Keratinocyte (primary cell): ENCODE data around the gene EEPD1. TPM values are rescaled to one million over a fixed set of nuclear protein-coding genes. Genes with fewer than 3 reads are reported as not detected.

Experiments used
- DNase-seq: peaks from one replicate; pipeline ENCODE4 v3.0.0-alpha.2; 2011; ENCODE audit warnings: low read depth, missing footprints, low spot score
- FAIRE-seq: peaks from 2 replicates; lab custom pipeline; 2011; peaks lifted over from hg19 to GRCh38; lab: Jason Lieb, UNC
- H2AFZ ChIP-seq: 2 replicates; pipeline ENCODE4 v1.6.0; 2012; ENCODE audit warnings: low read length, control low read depth, inconsistent platforms; ENCODE audit not compliant: control insufficient read depth
- H3K27ac ChIP-seq: 2 replicates; pipeline ENCODE4 v1.5.1; 2011; ENCODE audit warnings: low read length; ENCODE audit not compliant: control insufficient read depth, insufficient read depth
- H3K27me3 ChIP-seq: 3 replicates; pipeline ENCODE4 v1.6.0; 2011; ENCODE audit warnings: low read length; ENCODE audit not compliant: control insufficient read depth, insufficient read depth; ENCODE audit errors: extremely low read depth
- H3K36me3 ChIP-seq, 2 experiments: 2 replicates in 1 of 2; 3 replicates in 1 of 2; pipeline ENCODE4 v1.5.1; 2011; ENCODE audit warnings: low read length in 2 of 2, mild to moderate bottlenecking in 1 of 2; ENCODE audit not compliant: control insufficient read depth in 2 of 2, insufficient read depth in 2 of 2; ENCODE audit errors: extremely low read depth in 1 of 2
- H3K4me1 ChIP-seq: 3 replicates; pipeline ENCODE4 v1.5.1; 2011; ENCODE audit warnings: low read length; ENCODE audit not compliant: control insufficient read depth, insufficient read depth; ENCODE audit errors: extremely low read depth
- H3K4me2 ChIP-seq: 3 replicates; pipeline ENCODE4 v1.6.0; 2011; ENCODE audit warnings: low read depth, low read length; ENCODE audit not compliant: control insufficient read depth, insufficient read depth; ENCODE audit errors: extremely low read depth
- H3K4me3 ChIP-seq, 3 experiments: fragments of 200-600 bp in 1 of 3; sonication (generic) in 1 of 3; 2 replicates in 2 of 3; 3 replicates in 1 of 3; pipeline ENCODE4 v1.5.1; 2011 to 2016; ENCODE audit warnings: low read length in 3 of 3, mild to moderate bottlenecking in 3 of 3, control low read depth in 2 of 3, inconsistent platforms in 1 of 3, low read depth in 1 of 3, mixed read lengths in 1 of 3, mixed run types in 1 of 3, moderate library complexity in 1 of 3; ENCODE audit not compliant: control insufficient read depth in 2 of 3, insufficient read depth in 2 of 3; ENCODE audit errors: extremely low read depth in 1 of 3
- H3K79me2 ChIP-seq: 2 replicates; pipeline ENCODE4 v1.6.0; 2012; ENCODE audit warnings: low read length; ENCODE audit not compliant: control insufficient read depth, insufficient read depth
- H3K9ac ChIP-seq: 3 replicates; pipeline ENCODE4 v1.6.0; 2011; ENCODE audit warnings: low read length; ENCODE audit not compliant: control insufficient read depth, insufficient read depth; ENCODE audit errors: extremely low read depth
- H3K9me1 ChIP-seq: 3 replicates; pipeline ENCODE4 v1.6.0; 2011; ENCODE audit warnings: low read length; ENCODE audit not compliant: control insufficient read depth, insufficient read depth; ENCODE audit errors: extremely low read depth
- H3K9me3 ChIP-seq: 2 replicates; pipeline ENCODE4 v1.5.1; 2012; ENCODE audit warnings: low read depth, low read length; ENCODE audit not compliant: control insufficient read depth
- H4K20me1 ChIP-seq: 3 replicates; pipeline ENCODE4 v1.6.0; 2011; ENCODE audit warnings: low read length; ENCODE audit not compliant: control insufficient read depth, insufficient read depth; ENCODE audit errors: extremely low read depth
- EZH2 ChIP-seq: IDR thresholded peaks from one replicate; pipeline ENCODE4 v1.6.1; 2012; ENCODE audit warnings: inconsistent platforms, mild to moderate bottlenecking, low read length, moderate library complexity
- dilution Hi-C: fragments of 300-500 bp; cut with MboI; formaldehyde crosslinking; loops from one replicate; pipeline ENCODE4 v1.7.0; 2020; ENCODE audit warnings: low sequenced_read_pairs; ENCODE audit not compliant: extremely low pct_ligation_motif_present
- polyA plus RNA-seq, 5 experiments: library from polyadenylated mRNA; depleted of rRNA in 3 of 5; stranded (reverse) in 3 of 5; stranded (forward) in 1 of 5; unstranded in 1 of 5; fragments of >200 nt; gene quantifications; 1 replicate in 1 of 5; 2 replicates in 3 of 5; 3 replicates in 1 of 5; pipeline versions ENCODE4 v1.2.1 to v1.2.3, GENCODE V29; 2011 to 2012; ENCODE audit warnings: missing spikeins in 2 of 5, low read depth in 1 of 5, low replicate concordance in 1 of 5
- TF ChIP-seq, protein P1 (sequence below), 3 experiments: IDR thresholded peaks in 1 of 3; conservative IDR thresholded peaks in 1 of 3; optimal IDR thresholded peaks in 1 of 3; 2 replicates in 2 of 3; 3 replicates in 1 of 3; pipeline versions ENCODE3 to v1.5.1; 2011; ENCODE audit warnings: low read length in 3 of 3, mild to moderate bottlenecking in 3 of 3, moderate library complexity in 2 of 3, control low read depth in 1 of 3, inconsistent platforms in 1 of 3; ENCODE audit not compliant: insufficient read depth in 2 of 3; ENCODE audit errors: extremely low read depth in 1 of 3

The EEPD1 gene
- polyA plus RNA-seq, 1 donor (not counting 4 experiments of a cell fraction or from before 2014, with no cell fraction given), result 1.2 TPM

DNA sequence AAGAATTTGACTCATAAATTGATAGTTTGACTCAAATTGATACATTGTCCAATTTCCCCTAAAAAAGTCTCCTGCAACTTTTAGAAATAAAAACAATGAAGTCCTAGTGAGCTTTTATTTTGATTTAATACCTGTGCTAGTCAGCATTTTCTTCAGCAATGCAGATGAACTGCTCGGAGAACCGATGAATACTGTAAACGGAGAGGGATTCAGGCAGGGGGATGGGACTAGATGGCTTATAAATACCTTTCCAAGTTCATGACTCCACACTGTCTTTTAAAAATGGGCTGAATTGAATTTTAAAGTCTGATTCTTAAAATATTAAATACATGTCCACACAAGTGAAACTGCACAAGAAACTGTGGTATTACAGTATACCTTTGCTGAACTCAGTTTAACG lies 12.7 kb downstream of the EEPD1 start:
- no peak for FAIRE-seq
- Histone ChIP-seq H3K9me3 (no peaks in the 10 kb centered on the region), H3K79me2 (no peaks in the 10 kb centered on the region), H3K9ac (no peak overlapping the region), H3K4me1 (peaks cover 10% of the 10 kb centered on the region), H3K4me2 (no peak overlapping the region), H3K36me3 (no peaks in the 10 kb centered on the region), H3K27me3 (no peaks in the 10 kb centered on the region), H3K9me1 (no peaks in the 10 kb centered on the region), H3K27ac (no peak overlapping the region), H4K20me1 (no peaks in the 10 kb centered on the region), H3K4me3 (no peak overlapping the region), H2AFZ (no peak overlapping the region)
- no peak for TF ChIP-seq EZH2
- TF ChIP-seq, protein P1, sequence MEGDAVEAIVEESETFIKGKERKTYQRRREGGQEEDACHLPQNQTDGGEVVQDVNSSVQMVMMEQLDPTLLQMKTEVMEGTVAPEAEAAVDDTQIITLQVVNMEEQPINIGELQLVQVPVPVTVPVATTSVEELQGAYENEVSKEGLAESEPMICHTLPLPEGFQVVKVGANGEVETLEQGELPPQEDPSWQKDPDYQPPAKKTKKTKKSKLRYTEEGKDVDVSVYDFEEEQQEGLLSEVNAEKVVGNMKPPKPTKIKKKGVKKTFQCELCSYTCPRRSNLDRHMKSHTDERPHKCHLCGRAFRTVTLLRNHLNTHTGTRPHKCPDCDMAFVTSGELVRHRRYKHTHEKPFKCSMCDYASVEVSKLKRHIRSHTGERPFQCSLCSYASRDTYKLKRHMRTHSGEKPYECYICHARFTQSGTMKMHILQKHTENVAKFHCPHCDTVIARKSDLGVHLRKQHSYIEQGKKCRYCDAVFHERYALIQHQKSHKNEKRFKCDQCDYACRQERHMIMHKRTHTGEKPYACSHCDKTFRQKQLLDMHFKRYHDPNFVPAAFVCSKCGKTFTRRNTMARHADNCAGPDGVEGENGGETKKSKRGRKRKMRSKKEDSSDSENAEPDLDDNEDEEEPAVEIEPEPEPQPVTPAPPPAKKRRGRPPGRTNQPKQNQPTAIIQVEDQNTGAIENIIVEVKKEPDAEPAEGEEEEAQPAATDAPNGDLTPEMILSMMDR (optimal IDR thresholded peaks at IDR 0.05 in 1 of 3, IDR thresholded peaks at IDR 0.05 in 1 of 3, conservative IDR thresholded peaks at IDR 0.05 in 1 of 3; ENCODE audit: extremely low read depth in 1 of 3, insufficient read depth in 2 of 3, low read length in 3 of 3), result no peak
- dilution Hi-C loops, result no loop called here
- no peak for DNase-seq

- dilution Hi-C loops, result no loop called here
Observed at GRCh38 chr7:36167403-36168050, 14.5 kb downstream of the EEPD1 start.

More at GRCh38 chr7:36167403-36168050, 14.5 kb downstream of the EEPD1 start:
- H3K79me2 ChIP-seq, result no peaks in the 10 kb centered on the region
- H3K4me1 ChIP-seq, result no peaks in the 10 kb centered on the region
- no peaks in the 10 kb centered on the region for H4K20me1 ChIP-seq
- no peak overlapping the region for H3K9ac ChIP-seq
- H3K4me2 ChIP-seq, result no peak overlapping the region
- no peaks in the 10 kb centered on the region for H3K9me3 ChIP-seq
- DNase-seq (no peak), FAIRE-seq (no peak)
- H2AFZ ChIP-seq, result no peak overlapping the region
- no peak overlapping the region for H3K4me3 ChIP-seq
- H3K27me3 ChIP-seq, result no peaks in the 10 kb centered on the region
- TF ChIP-seq, protein P1 (optimal IDR thresholded peaks at IDR 0.05 in 1 of 3, IDR thresholded peaks at IDR 0.05 in 1 of 3, conservative IDR thresholded peaks at IDR 0.05 in 1 of 3; ENCODE audit: extremely low read depth in 1 of 3, insufficient read depth in 2 of 3, low read length in 3 of 3), result no peak
- TF ChIP-seq EZH2, result no peak
- H3K9me1 ChIP-seq, result no peaks in the 10 kb centered on the region
- no peaks in the 10 kb centered on the region for H3K36me3 ChIP-seq
- no peak overlapping the region for H3K27ac ChIP-seq
